ENCODE data around the gene LTBP4.

Gene LTBP4

DNA sequence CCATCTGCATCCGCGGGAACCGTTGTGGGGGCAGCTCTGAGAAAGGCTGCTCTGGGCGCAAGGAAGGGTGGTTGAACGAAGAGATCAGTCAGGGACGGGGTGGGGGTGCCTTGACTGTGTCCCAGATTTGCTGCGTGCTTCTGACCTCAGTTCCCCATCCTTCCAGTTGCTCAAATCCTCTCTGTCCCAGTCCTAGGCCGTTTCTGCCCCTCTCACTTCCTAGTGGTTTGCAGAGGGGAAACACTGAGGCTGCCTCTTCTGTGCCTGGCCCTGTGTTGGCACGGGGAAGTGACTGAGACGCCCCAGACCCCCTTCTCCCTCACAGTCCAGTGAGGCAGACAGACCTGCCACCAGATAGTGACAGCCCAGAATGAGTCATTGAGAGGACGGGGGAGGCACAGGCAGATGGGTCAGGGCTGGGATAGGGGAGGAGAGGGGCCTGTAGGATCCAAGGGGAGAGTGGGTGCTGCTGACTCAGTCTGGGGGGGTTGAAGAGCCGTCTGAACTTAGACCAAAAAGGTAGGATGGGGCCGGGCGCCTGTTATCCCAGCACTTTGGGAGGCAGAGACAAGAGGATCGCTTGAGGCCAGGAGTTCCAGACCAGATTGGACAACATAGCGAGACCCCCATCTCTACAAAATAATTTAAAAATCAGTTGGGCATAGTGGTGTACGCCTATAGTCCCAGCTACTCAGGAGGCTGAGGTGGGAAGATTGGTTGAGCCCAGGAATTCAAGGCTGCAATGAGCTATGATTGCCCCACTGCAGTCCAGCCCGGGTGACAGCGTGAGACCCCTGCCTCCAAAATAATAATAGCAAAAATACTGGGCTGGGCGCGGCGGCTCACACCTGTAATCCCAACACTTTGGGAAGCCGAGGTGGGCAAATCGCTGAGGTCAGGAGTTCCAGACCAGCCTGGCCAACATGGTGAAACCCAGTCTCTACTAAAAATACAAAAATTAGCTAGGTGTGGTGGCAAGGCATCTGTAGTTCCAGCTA is 62.8 kb downstream of the LTBP4 start:
- no peak for DNase-seq (ENCODE audit: low spot score)

DNA sequence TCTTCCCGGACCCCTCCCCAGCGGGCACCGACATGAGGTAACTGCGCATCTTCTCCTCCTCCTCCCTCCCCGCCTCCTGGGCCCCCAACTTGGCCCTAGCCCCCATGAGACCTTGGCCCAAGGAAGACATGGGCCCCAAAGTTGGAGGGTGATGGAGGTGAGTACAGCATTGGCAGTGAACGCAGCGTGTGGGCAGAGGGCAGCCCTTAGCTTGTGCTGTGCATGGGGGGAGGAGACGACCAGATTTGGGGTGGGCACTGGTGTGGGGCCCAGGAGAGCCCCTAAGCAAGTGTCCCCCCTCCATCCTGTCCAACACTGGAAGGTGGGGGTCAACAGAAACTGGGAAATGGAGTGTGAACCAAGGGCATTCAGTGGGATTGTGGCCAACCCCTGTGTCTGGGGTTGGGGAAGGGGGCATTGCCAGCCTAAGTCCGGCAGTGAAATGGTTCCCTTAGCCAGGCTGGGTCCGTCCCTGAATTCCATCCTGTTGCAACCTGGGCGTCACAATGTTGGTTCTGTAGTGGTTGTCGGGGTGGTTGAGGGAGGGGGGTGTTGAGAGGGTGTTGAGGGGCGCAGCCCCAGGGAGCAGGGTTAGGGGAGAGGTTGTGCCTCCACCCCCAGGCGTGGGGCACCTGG is 65.8 kb downstream of the LTBP4 start:
- DNase-seq (ENCODE audit: low spot score) = no peak

DNA sequence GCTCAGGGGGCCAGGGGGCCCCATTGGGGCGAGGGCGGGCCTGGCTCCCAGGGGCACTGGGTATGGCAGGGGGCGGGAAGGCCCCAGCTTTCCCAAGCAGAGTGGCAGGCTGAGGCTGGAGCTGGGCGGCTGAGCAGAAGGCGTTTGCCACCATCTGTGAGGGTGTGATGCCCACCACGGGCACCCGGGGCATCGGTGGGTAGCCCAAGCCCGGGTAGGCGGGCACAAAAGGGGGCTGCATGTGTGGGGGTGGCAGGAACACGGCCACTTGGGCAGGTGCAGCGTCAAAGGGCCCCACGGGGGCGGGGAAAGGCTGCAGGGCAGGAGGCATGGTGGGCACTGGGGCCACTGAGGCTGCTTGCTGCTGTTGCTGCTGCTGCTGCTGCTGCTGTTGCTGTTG is 66.4 kb downstream of the LTBP4 start:
- DNase-seq (ENCODE audit: low spot score) = no peak

DNA sequence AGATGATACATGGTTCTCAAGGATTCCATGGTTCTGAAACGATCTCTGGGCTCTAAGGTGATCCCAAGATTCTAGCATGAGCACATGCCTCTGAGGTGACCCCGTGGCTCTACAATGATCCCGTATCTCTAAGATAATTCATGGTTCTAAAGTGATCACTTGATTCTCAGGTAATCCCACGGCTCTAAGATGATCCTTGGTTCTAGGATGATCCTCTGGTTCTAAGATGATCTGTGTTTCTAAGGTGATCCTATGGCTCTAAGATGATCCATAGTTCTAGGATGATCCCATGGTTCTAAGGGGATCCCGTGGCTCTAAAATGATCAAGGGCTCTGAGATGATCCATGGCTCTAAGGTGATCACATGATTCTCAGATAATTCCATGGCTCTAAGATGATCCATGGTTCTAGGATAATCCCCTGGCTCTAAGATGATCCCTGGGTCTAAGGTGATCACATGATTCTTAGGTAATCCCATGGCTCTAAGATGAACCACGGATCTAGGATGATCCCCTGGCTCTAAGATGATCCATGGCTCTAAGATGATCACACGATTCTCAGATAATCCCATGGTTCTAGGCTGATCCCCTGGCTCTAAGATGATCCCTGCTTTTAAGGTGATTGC is 67.9 kb downstream of the LTBP4 start:
- no peak for DNase-seq (ENCODE audit: low spot score)

DNA sequence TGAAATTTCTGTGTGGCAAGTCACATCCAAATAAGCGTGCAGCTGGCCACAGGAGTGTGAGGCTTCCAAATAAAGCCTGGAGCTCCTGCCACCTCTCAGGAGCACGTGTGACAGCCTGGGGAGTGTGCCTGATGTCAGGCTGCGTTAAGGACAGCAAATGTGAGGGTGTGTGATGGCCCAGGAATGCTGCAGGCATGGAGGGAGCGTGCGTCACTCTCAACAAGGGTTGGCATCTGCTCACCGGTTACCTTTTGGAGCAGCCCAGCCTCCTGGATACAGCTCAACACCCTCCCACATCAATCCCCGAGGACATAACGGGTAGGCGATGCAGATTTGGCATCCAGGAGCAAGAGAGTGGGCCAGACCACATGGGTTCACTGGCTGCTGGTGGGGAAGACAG is 70.2 kb downstream of the LTBP4 start:
- no peak for DNase-seq (ENCODE audit: low spot score)

DNA sequence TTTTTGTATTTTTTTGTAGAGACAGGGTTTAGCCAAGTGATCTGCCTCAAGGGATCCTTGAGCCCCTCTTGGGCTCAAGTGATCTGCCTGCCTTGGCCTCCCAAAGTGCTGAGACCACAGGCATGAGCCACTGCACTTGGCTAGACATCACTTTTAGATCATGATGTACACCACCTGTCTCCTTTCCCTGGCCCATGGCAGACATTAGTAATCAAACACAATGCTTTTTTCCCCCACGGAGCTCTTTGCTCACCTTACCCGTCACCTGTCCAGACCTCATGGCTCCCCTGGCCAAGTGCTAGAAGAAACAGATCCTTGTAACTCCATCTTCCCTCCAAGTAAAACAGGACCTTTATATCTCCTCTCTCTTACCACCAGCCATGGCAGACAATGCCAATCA is 70.9 kb downstream of the LTBP4 start:
- no peak for DNase-seq (ENCODE audit: low spot score)

DNA sequence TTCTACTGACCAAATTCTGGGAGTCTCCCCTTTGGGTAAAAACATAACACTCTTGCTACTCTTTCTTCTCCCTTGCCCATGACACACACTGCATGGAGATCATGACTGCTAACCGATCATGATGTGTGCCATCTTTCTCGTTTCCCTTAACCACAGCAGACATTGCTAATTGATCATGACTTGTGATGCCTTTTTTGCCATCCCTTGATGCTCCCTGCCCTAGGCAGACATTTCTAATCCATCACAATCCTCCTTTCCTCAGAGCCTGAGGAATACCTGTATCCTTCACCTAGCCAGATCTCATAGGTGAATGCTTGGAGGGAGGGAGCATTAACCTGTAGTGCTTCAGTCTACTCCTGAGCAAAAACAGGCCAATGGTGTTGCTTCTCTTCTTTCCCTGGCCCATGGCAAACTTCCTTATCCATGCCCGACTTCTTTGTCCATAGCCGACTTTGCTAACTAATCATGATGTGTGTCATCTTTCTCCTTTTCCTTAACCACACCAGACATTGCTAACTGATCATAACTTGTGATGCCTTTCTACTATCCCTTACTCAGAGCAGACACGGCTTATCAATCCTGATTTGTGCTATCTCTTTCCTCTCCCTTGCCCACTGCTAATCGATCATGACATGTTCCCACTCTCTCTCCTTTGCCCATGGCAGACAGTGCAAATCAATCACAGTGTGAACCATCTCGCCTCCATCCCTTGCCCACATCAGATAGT is 71.6 kb downstream of the LTBP4 start:
- DNase-seq (ENCODE audit: low spot score) = no peak

DNA sequence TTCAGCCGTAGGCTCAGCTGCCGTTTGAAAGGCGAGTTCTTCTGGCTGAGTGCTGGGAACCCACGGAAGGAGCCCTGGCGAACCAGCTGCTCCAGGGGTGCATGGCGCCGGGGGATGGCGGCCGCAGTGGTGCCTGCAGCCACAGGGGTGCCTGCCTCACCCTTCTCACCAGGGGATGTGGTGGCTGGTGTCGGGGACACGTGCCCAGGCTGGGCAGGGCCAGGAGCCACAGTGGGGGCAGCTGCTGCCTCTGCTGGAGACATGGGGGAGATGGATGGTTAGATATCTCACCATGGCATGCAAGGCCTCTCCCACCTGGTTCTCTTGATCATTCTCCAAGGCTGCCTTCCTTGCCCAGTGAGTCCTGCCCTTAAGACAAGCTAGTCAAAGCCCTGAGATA is 72.2 kb downstream of the LTBP4 start:
- no peak for DNase-seq (ENCODE audit: low spot score)

DNA sequence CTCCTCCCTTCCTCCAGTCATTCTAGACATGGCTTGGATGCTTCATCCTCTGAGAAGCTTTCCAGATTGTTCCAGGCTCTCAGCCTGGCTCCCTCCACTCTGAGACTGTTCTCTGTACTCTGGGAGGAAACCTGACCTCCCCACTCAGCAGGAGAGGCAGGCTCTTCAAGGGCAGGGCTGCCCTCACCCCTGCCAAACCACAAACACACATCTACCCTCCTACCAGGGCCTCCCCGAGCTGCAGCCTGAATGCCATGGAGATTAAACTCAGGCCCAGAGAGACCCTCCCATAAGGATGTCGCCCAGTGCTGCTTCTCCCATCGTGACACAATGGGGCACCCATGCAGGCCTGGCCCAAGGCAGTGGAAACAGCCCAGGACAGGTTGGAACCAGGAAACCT is 73.1 kb downstream of the LTBP4 start:
- no peak for DNase-seq (ENCODE audit: low spot score)

DNA sequence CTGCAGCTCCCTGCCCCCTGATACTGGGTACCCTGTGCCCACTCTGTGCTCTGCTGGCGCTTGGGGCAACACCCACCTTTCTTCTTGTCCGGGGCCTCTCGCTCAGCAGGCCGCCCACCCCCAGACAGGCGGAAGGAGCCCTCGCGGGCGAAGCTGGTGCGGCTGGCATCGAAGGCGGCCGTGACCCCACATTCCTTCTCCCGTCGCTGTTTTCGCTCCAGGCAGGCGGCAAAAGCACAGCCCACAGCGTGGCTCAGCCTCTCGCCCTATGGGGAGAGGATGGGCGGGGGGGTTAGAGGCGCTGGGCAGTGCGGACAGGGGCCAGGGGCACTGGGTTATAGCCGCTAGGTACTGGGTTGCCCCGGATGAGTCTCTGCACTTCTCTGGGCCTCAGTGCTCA is 76.0 kb downstream of the LTBP4 start:
- DNase-seq (ENCODE audit: low spot score) = no peak
